Activated CD8-positive, alpha-beta memory T cell treated with anti-CD3 and anti-CD28 coated beads, Interleukin-2, amount 50 U/mL, for 1 hour (primary cell): ENCODE data around the gene HELQ.
"Not testable (repeated sequence)": the region's sequence is repeated elsewhere in the genome, so short reads cannot be mapped to it uniquely, and the experiment has no call there.

Source experiments
- DNase-seq: peaks from one replicate; pipeline ENCODE4 v3.0.0-alpha.2; 2020; ENCODE audit errors: extremely low read depth

Gene HELQ, protein sequence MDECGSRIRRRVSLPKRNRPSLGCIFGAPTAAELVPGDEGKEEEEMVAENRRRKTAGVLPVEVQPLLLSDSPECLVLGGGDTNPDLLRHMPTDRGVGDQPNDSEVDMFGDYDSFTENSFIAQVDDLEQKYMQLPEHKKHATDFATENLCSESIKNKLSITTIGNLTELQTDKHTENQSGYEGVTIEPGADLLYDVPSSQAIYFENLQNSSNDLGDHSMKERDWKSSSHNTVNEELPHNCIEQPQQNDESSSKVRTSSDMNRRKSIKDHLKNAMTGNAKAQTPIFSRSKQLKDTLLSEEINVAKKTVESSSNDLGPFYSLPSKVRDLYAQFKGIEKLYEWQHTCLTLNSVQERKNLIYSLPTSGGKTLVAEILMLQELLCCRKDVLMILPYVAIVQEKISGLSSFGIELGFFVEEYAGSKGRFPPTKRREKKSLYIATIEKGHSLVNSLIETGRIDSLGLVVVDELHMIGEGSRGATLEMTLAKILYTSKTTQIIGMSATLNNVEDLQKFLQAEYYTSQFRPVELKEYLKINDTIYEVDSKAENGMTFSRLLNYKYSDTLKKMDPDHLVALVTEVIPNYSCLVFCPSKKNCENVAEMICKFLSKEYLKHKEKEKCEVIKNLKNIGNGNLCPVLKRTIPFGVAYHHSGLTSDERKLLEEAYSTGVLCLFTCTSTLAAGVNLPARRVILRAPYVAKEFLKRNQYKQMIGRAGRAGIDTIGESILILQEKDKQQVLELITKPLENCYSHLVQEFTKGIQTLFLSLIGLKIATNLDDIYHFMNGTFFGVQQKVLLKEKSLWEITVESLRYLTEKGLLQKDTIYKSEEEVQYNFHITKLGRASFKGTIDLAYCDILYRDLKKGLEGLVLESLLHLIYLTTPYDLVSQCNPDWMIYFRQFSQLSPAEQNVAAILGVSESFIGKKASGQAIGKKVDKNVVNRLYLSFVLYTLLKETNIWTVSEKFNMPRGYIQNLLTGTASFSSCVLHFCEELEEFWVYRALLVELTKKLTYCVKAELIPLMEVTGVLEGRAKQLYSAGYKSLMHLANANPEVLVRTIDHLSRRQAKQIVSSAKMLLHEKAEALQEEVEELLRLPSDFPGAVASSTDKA

DNA sequence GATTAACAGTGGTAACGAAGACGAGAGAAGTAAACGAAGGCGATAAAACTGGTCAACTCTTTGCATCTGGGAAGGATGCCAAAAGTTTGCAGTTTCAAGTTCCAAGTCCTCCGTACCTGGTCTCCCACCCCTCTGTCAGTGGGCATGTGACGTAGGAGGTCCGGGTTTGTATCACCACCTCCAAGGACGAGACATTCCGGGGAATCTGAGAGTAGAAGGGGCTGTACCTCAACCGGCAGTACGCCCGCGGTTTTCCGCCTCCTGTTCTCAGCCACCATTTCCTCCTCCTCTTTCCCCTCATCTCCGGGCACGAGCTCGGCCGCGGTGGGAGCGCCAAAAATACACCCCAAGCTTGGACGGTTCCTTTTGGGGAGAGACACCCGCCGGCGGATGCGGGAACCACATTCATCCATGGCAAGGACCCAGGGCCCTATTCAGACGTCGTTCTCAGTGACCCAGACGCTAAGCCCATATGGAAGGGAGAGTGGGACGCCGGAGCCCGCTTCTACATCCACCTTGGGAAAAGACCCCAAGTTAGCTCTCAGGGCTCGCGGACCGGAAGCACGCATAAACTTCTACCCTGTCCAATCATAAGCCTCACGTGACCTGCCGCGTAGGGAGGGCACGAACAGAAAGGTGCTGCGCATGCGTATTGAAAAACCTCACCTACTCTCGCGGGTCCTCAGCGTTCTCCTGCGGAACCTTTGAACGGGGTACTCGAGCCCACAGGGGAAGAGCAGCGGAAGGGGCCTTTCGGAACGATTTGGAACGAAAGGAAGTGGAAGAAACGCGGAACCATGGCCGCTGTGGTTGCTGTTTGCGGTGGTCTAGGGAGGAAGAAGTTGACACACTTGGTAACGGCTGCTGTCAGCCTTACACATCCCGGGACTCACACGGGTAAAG lies at the start of gene HELQ, which contains the start of gene MRPS18C:
Gene HELQ, minus strand, starts transcription at position 543 of the 903 bp plus-strand sequence. Its CDS starts 130 bp downstream, at position 413.
Gene MRPS18C, plus strand, starts transcription at position 778 of the 903 bp plus-strand sequence. Its CDS starts 20 bp downstream, at position 798.
- peak; percentile 99 for DNase-seq

DNA sequence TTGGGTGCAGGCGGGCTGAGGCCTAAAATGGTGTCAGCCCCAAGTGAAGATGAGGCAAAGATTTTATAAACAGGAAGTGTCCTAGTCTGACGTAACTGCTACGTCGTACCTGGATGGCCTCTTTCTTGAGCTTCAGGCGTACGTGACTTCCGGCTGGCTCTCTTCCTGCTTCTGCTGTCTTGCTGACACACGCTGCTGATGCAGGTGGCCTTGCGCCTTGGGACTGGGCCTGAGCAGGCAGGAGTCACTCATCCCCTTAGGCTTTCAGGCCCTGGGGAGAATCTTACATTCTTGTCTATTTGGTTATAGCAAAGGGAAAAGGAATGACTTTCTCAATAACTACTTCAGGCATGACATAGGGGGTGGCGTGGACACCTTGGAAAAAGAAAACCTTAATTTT lies 49.4 kb upstream of the HELQ start:
- DNase-seq = no peak

DNA sequence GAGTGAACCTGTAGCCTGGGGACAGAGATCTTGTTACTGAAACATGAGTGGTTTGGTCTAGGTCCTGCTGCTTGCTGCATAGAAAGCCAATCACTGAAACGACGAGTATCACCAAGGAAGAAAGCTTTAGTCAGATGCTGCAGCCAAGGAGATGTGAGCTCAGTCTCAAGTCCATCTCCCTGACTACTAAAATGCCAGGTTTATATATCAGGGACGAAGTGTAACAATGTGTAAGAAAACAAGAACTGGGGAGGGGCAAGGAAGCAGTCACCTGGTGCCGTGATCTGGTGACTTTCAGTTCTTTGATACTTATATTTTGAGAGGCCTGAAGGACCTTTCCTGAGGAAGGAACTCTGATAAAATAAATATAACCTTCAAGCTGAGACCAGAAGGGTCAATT lies 48.9 kb upstream of the HELQ start:
- no peak for DNase-seq

DNA sequence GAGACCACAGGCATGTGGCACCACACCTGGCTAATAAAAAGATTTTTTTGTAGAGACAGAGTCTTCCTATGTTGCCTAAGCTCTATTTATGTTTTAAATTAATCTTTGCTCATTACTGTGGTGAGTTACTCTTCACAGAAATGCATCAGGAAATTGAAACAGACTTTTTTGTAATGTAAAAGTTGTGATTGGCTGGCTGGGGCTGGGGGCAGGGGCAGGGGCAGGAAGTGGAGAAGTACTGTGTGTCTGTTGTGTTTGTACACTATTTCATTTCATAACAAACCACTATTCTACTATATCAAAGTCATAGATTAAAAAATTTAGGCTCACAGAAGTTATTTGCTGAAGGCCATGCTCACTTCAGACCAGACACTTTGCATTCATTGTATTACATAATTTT lies 48.4 kb upstream of the HELQ start:
- no peak for DNase-seq

DNA sequence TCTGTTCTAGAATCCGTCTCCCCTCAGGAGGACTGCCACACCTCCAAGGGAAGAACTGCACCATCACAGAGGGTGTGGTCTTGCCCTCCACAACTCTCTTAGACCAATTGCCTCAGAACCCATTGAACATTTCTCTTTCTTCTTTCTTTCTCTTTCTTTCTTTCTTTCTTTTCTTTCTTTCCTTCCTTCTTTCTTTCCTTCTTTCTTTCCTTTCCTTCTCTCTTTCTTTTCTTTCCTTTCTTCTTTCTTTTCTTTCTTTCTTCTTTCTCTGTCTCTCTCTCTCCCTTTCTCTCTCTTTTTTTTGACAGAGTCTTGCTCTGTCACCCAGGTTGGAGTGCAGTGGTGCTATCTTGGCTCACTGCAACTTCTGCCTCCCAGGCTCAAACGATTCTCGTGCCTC lies 46.0 kb upstream of the HELQ start:
- not testable (repeated sequence) for DNase-seq

DNA sequence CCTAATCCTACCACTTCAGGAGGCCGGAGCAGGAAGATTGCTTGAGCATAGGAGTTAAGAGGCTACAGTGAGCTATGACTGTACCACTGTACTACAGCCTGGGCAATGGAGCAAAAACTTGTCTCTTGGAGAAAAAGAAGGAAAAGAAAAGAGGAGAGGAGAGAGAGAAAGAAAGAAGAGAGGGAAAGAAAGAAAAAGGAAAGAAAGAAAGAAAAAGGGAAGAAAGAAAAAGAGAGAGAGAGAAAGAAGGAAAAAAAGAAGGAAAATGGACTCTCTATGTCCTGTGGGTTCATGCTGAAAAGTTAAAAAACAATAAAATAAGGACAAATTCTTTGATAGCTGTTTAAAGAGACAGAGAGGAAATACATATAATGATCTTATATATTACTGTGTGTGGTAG lies 42.6 kb upstream of the HELQ start:
- DNase-seq = no peak

DNA sequence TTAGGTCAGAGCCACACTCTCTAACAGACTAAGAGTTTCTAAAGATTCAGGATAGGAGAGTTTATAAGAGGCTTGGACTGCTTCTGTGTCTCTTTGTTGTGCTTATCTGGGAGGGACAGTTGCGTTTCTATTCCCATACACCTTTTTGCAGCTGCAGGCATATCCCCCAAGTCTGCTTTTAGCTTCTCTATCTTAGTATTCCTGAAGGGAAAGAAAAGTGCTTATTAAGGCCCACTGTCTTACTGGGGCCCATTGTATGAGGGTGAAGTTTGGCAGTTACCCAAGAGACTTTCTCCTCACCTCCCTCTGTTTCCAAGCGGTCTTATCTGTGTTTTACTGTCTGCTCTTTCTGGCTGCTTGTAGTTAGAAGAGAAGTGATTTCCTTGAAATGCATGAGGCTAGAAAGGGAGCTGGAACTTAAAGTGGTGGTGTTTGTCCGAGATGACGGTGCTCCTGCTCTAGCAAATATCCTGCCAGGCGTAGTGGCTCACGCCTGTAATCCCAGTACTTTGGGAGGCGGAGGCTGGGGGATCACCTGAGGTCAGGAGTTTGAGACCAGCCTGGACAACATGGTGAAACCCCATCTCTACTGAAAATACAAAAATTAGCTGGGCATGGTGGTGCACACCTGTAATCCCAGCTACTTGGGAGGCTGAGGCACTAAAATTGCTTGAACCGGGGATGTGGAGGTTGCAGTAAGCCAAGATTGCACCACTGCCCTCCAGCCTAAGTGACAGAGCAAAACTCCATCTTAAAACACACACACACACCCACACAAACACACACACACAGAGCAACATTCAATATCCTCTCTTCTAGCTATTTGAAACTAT lies 40.7 kb upstream of the HELQ start:
- DNase-seq = not testable (repeated sequence)

DNA sequence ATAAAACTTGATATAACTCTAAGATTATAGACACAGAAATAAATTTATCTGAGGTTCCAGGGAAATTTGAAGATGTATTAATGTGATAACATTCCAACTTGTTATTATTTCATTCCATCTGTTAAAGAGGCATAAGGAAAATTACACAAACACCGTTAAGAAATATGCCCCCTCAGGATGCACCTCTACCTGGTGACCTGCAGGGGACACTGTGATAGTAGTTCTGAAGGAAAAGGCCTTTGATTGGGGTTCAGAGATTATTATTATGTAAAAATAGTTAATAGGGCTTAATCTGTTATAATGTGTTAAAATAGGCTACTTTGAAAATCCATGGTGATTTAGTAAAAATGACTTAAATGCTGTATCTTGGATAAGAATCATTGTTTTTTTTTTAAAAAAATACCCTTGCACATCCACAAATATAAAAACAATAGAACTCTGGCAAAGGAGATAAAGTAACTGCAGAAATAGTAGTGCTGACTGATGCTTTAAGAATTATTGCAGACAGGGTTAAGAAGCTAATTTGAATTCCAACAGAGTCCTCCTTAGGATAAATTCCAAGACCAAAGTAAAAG lies 35.3 kb upstream of the HELQ start:
- no peak for DNase-seq

DNA sequence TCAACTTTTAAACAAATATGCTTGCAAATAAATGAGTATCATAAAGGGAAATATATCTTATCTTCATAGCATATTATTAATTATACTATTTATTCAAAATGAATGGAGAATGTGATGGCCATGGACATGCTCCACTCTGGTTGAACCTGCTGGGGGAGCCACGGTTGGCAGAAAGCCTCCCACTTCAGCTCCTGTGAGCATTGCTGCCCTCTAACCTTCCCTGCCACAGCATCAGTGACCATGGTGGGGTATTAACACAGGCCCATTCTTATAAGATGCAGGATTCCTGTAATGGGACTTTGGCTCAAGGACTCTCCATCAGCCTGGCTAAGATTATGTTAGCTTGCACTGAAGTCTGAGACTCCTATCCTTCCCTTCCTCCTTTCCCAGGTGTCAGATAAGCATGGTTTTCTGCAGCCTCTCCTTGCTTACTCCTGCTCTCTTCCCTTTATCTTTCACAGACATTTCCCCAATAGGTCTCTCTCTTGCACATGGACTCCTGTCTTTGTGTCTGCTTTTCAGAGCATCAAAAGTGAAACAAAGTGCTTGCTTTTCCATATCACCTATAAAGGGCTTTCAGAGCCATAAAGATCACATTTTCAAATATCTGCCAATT lies 34.2 kb upstream of the HELQ start:
- no peak for DNase-seq

DNA sequence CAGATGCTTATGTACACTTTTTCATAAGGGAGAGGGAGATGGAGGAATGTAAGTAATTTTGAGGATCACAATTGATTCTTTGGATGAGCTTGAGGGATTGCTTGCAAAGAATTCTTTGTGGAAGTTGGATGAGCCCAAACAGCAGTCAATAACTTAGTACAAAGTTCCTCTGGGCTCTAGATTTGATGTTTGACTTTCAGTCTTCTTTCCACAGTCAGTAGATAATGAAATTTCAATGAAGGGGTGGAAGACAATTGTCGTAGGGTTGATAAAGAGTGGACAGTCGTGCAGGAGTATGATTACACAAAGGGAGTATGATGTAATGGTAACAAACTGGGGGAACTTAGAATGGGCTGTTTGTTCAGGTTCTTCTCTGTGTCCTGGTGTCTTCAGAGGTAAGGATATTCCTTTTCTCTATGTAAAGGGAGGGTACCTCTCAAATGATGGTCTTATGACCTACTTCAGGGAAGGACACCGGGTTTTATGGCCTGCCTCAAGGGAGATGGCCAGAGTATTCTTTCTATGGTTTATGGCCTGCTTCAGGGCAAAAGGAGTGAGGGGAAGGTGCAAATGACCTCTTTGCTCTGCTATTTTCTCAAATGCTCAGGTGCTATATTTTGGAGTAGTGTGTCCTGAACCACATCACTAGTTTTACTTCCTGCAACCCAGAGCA lies 31.0 kb upstream of the HELQ start:
- DNase-seq = no peak

DNA sequence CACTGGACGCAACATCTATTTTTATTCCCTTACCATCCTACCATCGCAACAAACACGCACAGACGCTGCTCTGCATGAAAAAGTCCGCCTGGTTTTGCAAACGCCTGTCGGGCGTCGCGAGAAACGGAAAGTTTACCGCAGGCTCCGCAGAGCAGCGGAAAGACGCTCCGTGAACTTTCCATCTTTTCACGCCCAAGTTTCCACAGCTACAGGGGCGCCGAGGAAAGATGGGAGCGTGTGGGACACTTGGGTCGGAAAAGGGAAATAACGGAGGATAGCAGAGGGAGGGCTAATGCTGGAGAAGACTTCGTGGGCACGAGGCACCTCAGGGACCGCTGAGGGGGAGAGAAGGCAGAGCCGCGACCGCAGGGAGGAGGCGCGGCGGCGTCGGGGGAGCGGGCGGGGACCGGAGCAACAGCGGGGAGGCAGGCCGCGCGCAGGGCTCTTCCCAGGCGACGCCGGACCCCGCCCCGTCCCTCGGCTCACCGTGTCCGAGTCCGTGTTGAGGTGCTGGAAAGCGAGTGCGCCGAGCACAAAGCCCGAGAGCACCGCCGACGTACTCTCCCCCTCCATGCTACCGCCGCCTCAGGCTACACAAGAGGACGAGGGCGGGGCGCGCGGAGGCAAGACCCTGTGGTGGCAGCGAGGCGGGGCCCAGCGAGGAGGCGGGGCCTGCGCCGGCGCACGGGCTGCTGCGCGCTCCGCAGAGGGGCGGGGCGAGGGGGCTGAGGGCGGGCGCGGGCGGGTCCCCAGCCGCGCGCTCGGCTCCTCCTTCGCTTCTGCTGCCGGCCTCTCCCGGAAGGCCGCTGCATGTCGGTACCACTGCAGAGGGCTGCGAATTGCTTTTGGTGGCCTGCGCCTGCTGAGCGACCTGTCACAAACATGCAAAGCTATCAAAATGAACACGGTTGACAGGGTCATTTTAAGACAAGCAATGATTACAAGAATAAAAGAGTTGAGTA lies 29.2 kb upstream of the HELQ start, which contains the start of gene ABRAXAS1:
Gene ABRAXAS1, minus strand, starts transcription at position 601 of the 962 bp plus-strand sequence. Its CDS starts 28 bp downstream, at position 573.
- peak; percentile 83 for DNase-seq

DNA sequence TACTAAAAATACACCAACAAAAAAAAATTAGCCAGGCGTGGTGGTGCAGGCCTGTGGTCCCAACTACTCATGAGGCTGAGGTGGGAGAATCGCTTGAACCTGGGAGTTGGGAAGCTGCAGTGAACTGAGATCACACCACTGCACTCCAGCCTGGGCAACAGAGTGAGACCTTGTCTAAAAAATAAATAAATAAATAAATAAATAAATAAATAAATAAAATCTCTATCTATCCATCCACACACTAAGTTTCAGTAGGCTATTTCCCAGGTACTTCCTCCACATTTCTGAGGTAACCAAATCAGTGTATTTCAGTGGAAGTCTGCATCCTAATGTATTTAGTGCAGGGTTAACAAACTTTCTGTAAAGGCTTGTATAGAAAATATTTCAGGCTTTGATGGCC lies 18.3 kb upstream of the HELQ start:
- no peak for DNase-seq

DNA sequence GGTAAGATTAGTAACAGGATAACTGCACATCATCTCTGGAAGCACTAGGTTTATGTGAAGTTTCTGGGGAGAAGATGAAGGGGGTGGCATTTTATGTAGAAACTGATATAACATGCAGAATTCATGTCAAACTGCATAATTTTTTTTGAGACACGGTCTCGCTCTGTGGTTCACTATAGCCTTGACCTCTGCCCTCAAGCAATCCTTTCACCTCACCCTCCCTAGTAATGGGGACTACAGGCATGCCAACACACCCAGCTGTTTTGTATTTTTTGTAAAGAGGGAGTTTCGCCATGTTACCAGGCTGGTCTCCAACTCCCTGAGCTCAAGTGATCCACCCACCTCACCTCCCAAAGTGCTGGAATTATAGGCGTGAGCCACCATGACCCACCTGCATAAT lies 17.8 kb upstream of the HELQ start:
- DNase-seq = no peak

DNA sequence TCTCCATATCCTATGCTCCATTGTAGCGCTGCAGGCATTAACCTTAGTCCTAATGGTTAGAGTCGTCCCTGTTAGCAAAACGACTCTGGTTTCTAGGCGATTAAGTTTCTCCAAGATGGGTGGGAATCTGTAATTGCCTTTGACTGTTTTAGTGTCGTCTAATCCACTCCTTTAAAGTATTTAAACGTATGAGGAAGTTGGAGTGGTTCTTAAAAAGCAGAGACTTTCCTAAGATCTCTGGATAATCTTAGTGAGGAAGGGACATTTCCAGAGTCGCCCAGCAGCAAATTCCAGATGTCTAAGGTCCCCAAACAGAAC lies 520 bp upstream of the HELQ start:
- no peak for DNase-seq

DNA sequence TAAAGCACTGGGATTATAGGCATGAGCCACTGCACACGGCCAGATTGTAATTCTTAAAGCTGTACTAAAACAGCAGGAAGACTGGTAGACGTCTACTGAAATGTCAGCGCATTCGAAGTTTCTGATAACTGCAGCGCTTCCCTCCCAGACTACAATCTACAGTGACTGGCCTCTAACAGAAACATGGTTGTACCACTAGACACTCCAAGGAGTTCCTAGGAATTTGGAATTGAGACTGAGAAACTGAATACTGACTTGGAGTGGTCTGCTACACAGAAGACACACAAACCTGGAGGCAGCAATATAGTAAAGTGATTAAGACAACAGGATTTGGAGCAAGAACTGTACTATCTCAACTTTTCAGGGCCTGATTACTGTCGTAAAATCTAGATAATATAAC lies 937 bp downstream of the HELQ start:
- no peak for DNase-seq

DNA sequence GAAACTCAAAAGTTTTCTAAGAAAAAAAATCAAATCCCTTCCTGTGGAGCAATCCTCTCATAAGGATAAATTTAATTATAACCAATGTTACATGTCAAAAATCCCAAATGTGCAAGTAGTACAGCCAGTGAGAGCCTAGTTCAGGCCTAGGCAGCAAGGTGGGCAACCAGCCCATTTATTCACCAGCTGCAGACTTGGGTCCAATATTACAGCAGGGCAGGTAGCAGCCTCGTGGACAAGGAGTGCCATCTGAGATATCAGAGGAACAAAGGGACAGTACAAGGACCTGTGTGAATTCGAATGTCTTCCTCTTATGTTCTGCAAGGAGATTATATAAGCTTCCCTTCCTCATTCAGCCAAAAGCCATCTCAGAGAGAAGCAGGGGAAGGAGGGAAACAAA lies 6.6 kb downstream of the HELQ start:
- no peak for DNase-seq

DNA sequence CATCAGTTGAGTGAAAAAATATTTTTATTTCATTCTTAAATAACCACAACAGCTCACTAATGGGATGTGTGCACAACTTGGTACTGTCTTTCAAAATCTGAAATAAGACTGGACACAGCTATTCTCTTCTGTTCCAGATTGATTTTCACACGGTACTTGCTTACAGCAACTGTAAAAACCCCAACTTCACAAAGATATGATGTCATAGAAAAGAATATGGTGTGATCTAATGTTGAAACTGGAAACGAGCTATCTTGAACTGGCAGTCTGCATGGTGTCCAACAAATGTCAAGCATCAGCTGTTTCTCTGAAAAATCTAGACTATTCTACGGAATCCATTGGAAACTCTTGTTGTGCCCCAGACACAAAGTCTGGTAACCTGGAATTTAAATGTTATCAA lies 14.7 kb downstream of the HELQ start:
- no peak for DNase-seq
